Measurements from ENCODE around the gene MARCO.

The MARCO gene

DNA sequence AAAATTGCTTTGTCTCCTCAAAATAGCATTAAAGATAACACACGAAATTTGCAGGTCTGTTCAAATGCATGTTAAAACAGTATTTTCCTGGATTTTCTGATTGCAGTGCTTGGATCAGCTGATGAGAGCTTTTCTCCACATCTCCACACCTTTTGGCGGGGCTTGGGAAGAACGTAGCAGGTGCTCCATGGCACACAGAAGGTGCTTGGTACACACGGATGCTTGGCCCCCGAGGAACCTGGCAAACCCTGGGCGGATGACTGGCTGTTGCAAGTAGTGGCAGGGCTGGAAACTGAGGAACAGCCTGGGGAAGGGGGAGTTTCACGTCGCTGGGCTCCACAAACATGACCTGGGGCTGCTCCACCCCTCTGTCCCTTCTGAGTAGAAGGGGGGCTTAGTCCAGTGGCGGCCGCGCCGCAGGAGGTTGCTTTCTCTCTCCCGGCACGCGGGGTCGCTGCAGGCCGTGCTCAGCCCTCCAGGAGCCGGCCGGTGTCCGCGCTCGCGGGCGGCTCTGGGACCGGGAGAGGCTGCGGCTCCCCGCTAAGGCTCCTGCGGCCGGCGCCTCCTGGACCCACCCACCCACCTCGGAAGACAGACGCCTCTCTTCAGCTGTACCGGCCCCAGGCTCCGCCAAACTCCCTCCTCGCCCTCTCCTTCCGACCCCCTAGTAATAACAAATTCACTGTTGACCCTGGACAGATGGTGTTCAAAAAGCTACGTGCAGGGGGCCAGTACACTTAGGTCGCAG lies 69.3 kb downstream of the MARCO start:
- H3K27me3 Mint-ChIP-seq (ENCODE audit: low read depth, poor library complexity): peaks cover 82% of the 10 kb centered on the region
- no peaks in the 10 kb centered on the region for H3K36me3 Mint-ChIP-seq (ENCODE audit: low read depth)
- peak overlapping the region; percentile 59 for H3K4me3 Mint-ChIP-seq
- TF ChIP-seq, protein P1, sequence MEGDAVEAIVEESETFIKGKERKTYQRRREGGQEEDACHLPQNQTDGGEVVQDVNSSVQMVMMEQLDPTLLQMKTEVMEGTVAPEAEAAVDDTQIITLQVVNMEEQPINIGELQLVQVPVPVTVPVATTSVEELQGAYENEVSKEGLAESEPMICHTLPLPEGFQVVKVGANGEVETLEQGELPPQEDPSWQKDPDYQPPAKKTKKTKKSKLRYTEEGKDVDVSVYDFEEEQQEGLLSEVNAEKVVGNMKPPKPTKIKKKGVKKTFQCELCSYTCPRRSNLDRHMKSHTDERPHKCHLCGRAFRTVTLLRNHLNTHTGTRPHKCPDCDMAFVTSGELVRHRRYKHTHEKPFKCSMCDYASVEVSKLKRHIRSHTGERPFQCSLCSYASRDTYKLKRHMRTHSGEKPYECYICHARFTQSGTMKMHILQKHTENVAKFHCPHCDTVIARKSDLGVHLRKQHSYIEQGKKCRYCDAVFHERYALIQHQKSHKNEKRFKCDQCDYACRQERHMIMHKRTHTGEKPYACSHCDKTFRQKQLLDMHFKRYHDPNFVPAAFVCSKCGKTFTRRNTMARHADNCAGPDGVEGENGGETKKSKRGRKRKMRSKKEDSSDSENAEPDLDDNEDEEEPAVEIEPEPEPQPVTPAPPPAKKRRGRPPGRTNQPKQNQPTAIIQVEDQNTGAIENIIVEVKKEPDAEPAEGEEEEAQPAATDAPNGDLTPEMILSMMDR (IDR thresholded peaks at IDR 0.05): peak; percentile 71
- H3K9me3 Mint-ChIP-seq: no peaks in the 10 kb centered on the region
- DNase-seq: peak; percentile 86
- H3K4me1 Mint-ChIP-seq: no peaks in the 10 kb centered on the region
- H3K27ac Mint-ChIP-seq: no peak overlapping the region

DNA sequence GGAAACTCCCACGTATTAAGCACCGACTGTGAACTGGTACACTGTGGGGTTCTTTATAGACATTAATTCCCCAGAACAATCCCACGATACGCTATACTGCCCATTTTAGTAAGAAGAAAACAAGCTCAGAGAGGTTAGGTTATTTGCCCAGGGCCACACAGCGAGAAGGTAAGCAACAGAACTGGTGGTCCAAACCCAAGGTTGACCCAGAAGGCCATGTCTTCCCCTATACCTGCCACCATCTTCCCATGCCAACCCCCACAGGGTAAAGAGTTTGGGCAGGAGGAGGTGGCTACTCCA lies 69.9 kb downstream of the MARCO start:
- peak overlapping the region; percentile 59 for H3K4me3 Mint-ChIP-seq
- peaks cover 84% of the 10 kb centered on the region for H3K27me3 Mint-ChIP-seq (ENCODE audit: low read depth, poor library complexity)
- no peaks in the 10 kb centered on the region for H3K9me3 Mint-ChIP-seq
- TF ChIP-seq, protein P1 (IDR thresholded peaks at IDR 0.05): no peak
- no peak for DNase-seq
- H3K4me1 Mint-ChIP-seq: no peaks in the 10 kb centered on the region
- H3K27ac Mint-ChIP-seq: no peak overlapping the region
- H3K36me3 Mint-ChIP-seq (ENCODE audit: low read depth): no peaks in the 10 kb centered on the region

DNA sequence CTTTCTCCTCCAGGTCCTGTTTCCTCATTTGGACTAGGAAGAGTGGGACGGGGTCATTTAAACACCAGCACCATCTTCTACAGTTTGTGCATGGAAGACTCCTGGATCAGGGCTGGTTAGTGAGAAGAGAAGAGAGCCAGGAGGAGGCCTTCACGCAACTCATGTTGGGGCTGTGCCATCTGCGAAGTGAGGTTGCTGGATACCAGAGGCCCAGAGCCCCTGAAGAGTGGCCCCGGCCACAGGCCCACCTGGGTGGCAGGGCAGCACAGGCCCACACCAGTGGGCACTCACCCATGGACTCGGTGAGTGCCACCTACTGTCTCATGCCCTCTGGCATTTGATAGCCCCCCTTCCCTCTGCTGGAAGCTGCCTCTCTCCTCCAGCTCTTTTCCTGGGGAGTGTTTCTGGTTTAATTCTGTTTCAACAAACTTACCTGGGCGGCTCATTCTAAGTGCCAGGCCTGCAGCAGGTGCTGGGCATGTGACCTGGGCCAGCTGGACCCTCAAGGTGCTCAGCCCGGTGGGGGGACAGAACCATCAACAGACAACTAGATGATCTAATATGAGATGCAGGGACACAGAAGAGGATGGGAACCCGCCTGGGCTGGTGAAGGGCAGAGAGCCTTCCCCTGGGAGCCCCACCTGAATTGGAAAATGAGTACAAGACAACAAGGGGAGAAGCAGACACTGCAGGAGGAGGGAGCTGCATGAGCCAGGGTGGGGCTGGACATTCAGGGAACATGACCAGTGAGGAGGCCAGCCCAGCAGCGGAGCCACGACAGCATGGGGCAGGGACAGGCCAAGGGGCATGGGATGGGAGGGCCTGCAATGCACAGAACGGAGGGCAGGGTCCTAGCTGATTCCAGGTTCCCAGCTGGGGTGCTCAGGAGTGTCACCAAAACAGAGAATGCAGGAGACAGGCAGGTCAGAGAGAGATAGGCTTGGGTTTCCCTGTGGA lies 70.6 kb downstream of the MARCO start:
- Mint-ChIP-seq H3K9me3 (peaks cover 3% of the 10 kb centered on the region), H3K27me3 (ENCODE audit: low read depth, poor library complexity) (peaks cover 86% of the 10 kb centered on the region), H3K4me1 (no peaks in the 10 kb centered on the region), H3K27ac (no peak overlapping the region), H3K36me3 (ENCODE audit: low read depth) (no peaks in the 10 kb centered on the region), H3K4me3 (no peak overlapping the region)
- TF ChIP-seq, protein P1 (IDR thresholded peaks at IDR 0.05): no peak
- no peak for DNase-seq

DNA sequence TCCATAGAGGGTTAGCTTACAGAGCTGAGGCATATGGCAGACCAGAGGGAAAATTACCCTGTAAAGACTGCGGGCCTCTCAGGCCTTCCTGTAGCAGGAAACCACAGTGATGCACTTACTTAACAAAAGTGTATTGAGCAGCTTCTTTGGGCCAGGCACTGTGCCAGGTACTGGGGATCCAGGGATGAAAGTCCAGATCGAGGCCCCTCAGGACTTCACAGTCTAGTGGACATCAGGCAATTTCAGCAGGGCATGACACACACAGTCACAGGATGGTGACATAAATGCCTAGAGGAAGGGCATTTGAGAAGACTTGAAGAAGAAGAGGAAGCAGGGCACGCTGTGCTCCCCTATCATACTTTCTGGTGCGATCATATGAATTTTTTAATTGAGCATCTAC lies 71.7 kb downstream of the MARCO start:
- TF ChIP-seq, protein P1 (IDR thresholded peaks at IDR 0.05): no peak
- Mint-ChIP-seq H3K4me1 (no peaks in the 10 kb centered on the region), H3K27ac (no peak overlapping the region), H3K9me3 (peaks cover 6% of the 10 kb centered on the region), H3K36me3 (ENCODE audit: low read depth) (no peaks in the 10 kb centered on the region), H3K27me3 (ENCODE audit: low read depth, poor library complexity) (peaks cover 81% of the 10 kb centered on the region), H3K4me3 (no peak overlapping the region)
- DNase-seq: no peak

DNA sequence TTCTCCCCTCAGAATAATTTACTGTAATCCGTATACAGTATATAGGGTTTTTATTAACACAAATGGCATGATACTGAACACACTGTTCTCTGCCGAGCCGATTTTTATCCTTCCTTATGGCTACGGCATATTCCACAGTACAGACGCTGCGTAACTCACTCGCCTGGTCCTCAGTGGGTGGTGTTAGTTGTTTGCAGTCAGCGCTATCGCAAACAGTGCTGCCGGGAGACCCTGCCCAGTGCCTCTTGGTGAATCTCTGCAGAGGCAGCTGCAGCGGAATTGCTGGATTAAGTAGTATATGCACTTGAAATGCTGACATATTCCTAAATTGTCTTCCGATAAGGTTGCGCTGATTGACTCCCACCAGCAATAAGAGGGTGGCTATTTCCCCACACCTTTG lies 73.9 kb downstream of the MARCO start:
- Mint-ChIP-seq H3K36me3 (ENCODE audit: low read depth) (no peaks in the 10 kb centered on the region), H3K4me3 (no peak overlapping the region), H3K9me3 (peaks cover 6% of the 10 kb centered on the region), H3K27ac (no peak overlapping the region), H3K27me3 (ENCODE audit: low read depth, poor library complexity) (peaks cover 60% of the 10 kb centered on the region), H3K4me1 (no peaks in the 10 kb centered on the region)
- DNase-seq: no peak
- TF ChIP-seq, protein P1 (IDR thresholded peaks at IDR 0.05): no peak
